Caco-2 (cell line): ENCODE measurements around the gene ATP11C. TPM values are rescaled to one million over a fixed set of nuclear protein-coding genes. Genes with fewer than 3 reads are reported as not detected.

Experiments
- BruUV-seq: library from RNA; stranded (reverse); fragments of 400-500 nt; replicated peaks from 2 replicates; lab custom pipeline; 2021; lab: Mats Ljungman, UMichigan
- CTCF ChIA-PET: fragments of 300-600 bp; sonication (Branson Sonifier 250); formaldehyde crosslinking; loops from one replicate; lab custom pipeline; 2022; ENCODE audit warnings: antibody characterized with exemption; lab: Charles Lee
- POLR2A ChIA-PET: fragments of 300-600 bp; sonication (Branson Sonifier 250); formaldehyde crosslinking; loops from one replicate; lab custom pipeline; 2022; ENCODE audit warnings: antibody characterized with exemption; lab: Charles Lee
- DNase-seq, 2 experiments: peaks; one replicate each; pipeline versions ENCODE4 v3.0.0 to v3.0.0-alpha.2; 2020 to 2022
- H3K27me3 ChIP-seq: replicated peaks from 2 replicates; pipeline ENCODE4 v1.6.0; 2011; ENCODE audit warnings: low read length; ENCODE audit not compliant: control insufficient read depth, insufficient read depth
- H3K36me3 ChIP-seq: 2 replicates; pipeline ENCODE4 v1.5.1; 2011; ENCODE audit warnings: low read length; ENCODE audit not compliant: control insufficient read depth, insufficient read depth
- H3K4me1 ChIP-seq: fragments of 250-450 bp; sonication (Bioruptor Pico); 2 replicates; pipeline ENCODE4 v1.5.1; 2020; ENCODE audit warnings: mild to moderate bottlenecking
- H3K4me3 ChIP-seq: 2 replicates; pipeline ENCODE4 v1.5.1; 2011; ENCODE audit warnings: low read depth, mild to moderate bottlenecking, control low read depth, low read length
- H3K9me3 ChIP-seq: fragments of 250-450 bp; sonication (Bioruptor Pico); 2 replicates; pipeline ENCODE4 v1.5.1; 2020; ENCODE audit warnings: mild to moderate bottlenecking, moderate library complexity
- H3K27ac Mint-ChIP-seq: one replicate; pipeline ENCODE4 v1.8.0; 2022; ENCODE audit warnings: mixed read lengths; ENCODE audit not compliant: unreplicated experiment
- H3K27me3 Mint-ChIP-seq: one replicate; pipeline ENCODE4 v1.8.0; 2022; ENCODE audit warnings: mixed read lengths; ENCODE audit not compliant: insufficient read depth, unreplicated experiment
- H3K36me3 Mint-ChIP-seq: one replicate; pipeline ENCODE4 v1.8.0; 2022; ENCODE audit warnings: mild to moderate bottlenecking, mixed read lengths; ENCODE audit not compliant: insufficient read depth, unreplicated experiment
- H3K4me1 Mint-ChIP-seq: one replicate; pipeline ENCODE4 v1.8.0; 2022; ENCODE audit warnings: low read depth, mixed read lengths; ENCODE audit not compliant: unreplicated experiment
- H3K4me3 Mint-ChIP-seq: one replicate; pipeline ENCODE4 v1.8.0; 2022; ENCODE audit warnings: mild to moderate bottlenecking, moderate library complexity, mixed read lengths; ENCODE audit not compliant: unreplicated experiment
- H3K9me3 Mint-ChIP-seq: one replicate; pipeline ENCODE4 v1.8.0; 2022; ENCODE audit warnings: mixed read lengths; ENCODE audit not compliant: unreplicated experiment
- intact Hi-C: fragments of 100-400 bp; cut with micrococcal nuclease; formaldehyde crosslinking; loops from one replicate; pipeline ENCODE4 v1.10.0; 2022; ENCODE audit not compliant: unreplicated experiment
- total RNA-seq: library from RNA; stranded (reverse); gene quantifications from 2 replicates; pipeline ENCODE4 v1.2.3, GENCODE V29; 2022
- TF ChIP-seq, protein P1 (sequence below), 2 experiments: fragments of 200-600 bp in 1 of 2; IDR thresholded peaks; 1 replicate in 1 of 2; 2 replicates in 1 of 2; pipeline versions ENCODE4 v1.5.1 to v1.8.0; 2011 to 2022; ENCODE audit warnings: antibody characterized with exemption in 1 of 2, control low read depth in 1 of 2, inconsistent platforms in 1 of 2, low read depth in 1 of 2, low read length in 1 of 2, mild to moderate bottlenecking in 1 of 2, moderate library complexity in 1 of 2; ENCODE audit not compliant: insufficient read depth in 1 of 2, severe bottlenecking in 1 of 2, unreplicated experiment in 1 of 2

ATP11C gene
- total RNA-seq, 1 experiment from 2014 or later: 12.2 TPM

DNA sequence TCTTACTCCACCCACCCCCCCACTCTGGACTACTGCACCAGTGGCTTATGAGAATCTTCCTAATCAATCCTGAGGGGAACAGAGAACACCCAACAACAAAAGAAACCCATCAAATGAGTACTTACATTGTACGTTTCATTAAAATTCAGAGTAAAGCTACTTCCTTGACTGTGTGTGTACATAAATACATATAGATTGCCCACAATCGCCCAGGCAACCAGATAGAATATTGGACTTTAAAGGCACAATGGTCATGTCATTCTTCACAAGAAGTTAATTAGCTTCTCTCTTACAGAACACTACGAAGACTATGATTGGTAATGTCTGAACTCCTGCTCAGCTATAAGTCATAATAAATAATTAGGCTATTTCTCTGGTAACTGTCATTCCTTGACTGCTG is 12.2 kb upstream of the ATP11C start:
- Mint-ChIP-seq H3K36me3 (no peaks in the 10 kb centered on the region), H3K27me3 (peaks cover 4% of the 10 kb centered on the region), H3K4me1 (no peaks in the 10 kb centered on the region), H3K4me3 (no peak overlapping the region), H3K27ac (no peak overlapping the region), H3K9me3 (no peaks in the 10 kb centered on the region)
- no peaks in the 10 kb centered on the region for H3K27me3 ChIP-seq
- no peak overlapping the region for H3K4me3 ChIP-seq
- CTCF ChIA-PET: interaction anchor here (0.7 kb wide), 1 partner anchor 814 kb away, joined by 4 read pairs; no protein-coding TSS in a partner anchor
- H3K4me1 ChIP-seq: no peaks in the 10 kb centered on the region
- BruUV-seq: no TSS peak
- H3K9me3 ChIP-seq: no peaks in the 10 kb centered on the region
- intact Hi-C loops: no loop called here
- TF ChIP-seq, protein P1, sequence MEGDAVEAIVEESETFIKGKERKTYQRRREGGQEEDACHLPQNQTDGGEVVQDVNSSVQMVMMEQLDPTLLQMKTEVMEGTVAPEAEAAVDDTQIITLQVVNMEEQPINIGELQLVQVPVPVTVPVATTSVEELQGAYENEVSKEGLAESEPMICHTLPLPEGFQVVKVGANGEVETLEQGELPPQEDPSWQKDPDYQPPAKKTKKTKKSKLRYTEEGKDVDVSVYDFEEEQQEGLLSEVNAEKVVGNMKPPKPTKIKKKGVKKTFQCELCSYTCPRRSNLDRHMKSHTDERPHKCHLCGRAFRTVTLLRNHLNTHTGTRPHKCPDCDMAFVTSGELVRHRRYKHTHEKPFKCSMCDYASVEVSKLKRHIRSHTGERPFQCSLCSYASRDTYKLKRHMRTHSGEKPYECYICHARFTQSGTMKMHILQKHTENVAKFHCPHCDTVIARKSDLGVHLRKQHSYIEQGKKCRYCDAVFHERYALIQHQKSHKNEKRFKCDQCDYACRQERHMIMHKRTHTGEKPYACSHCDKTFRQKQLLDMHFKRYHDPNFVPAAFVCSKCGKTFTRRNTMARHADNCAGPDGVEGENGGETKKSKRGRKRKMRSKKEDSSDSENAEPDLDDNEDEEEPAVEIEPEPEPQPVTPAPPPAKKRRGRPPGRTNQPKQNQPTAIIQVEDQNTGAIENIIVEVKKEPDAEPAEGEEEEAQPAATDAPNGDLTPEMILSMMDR (IDR thresholded peaks at IDR 0.05; ENCODE audit: insufficient read depth in 1 of 2, low read depth in 1 of 2, low read length in 1 of 2, severe bottlenecking in 1 of 2, unreplicated experiment in 1 of 2): no peak
- no peaks in the 10 kb centered on the region for H3K36me3 ChIP-seq
- DNase-seq: no peak
- POLR2A ChIA-PET: no interaction called here

DNA sequence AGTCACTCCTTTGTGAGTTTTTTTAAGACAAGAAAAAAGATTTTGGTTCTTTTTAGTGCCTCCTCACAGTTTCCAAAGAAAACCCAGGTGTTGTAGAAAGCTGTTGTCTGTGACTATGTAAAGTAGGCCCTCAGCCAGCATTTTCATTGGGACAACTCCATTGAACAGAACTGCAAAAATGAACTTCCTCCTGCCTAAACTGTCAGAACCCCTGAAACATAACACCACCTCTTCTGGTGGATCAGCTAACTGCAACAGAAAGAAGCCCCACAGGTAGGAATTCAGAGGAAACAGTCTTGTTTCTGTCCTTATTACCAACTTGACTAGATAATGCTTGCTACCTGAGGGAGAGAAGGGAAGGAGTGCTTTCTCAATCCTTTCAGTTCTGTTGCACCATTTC is 3.4 kb upstream of the ATP11C start:
- no peaks in the 10 kb centered on the region for H3K4me1 Mint-ChIP-seq
- Histone ChIP-seq H3K4me3 (no peak overlapping the region), H3K9me3 (no peaks in the 10 kb centered on the region), H3K27me3 (no peaks in the 10 kb centered on the region), H3K36me3 (no peaks in the 10 kb centered on the region), H3K4me1 (no peaks in the 10 kb centered on the region)
- no peak overlapping the region for H3K4me3 Mint-ChIP-seq
- POLR2A ChIA-PET: no interaction called here
- intact Hi-C loops: no loop called here
- no peak for DNase-seq
- H3K27me3 Mint-ChIP-seq: no peaks in the 10 kb centered on the region
- H3K9me3 Mint-ChIP-seq: no peaks in the 10 kb centered on the region
- peaks cover 12% of the 10 kb centered on the region for H3K36me3 Mint-ChIP-seq
- no TSS peak for BruUV-seq
- H3K27ac Mint-ChIP-seq: no peak overlapping the region
- CTCF ChIA-PET: no interaction called here
- TF ChIP-seq, protein P1 (IDR thresholded peaks at IDR 0.05; ENCODE audit: insufficient read depth in 1 of 2, low read depth in 1 of 2, low read length in 1 of 2, severe bottlenecking in 1 of 2, unreplicated experiment in 1 of 2): no peak

DNA sequence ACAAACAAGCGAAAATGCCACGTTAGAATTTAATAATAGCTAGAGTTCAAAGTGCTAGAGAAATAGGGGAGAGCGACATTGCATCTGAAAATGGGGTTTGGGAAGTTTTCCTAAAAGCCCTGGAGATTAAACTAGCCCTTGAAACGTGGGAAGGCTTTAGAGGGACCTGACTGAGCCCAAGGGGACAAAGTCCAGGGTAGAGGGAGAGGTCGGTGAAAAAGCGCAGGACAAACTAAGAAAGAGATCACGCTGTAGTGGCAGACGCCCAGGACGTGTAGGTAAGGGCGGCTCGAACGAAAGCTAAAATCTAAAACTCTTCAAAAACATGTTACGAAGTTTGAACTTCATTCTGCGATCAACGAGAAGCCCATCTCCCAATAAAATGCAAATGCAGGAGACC is 1.1 kb upstream of the ATP11C start:
- Mint-ChIP-seq H3K27ac (peak overlapping the region; percentile 95), H3K4me1 (no peaks in the 10 kb centered on the region), H3K4me3 (peak overlapping the region; percentile 92), H3K36me3 (peaks cover 12% of the 10 kb centered on the region), H3K9me3 (no peaks in the 10 kb centered on the region), H3K27me3 (no peaks in the 10 kb centered on the region)
- ChIA-PET CTCF (no interaction called here), POLR2A (no interaction called here)
- Histone ChIP-seq H3K36me3 (no peaks in the 10 kb centered on the region), H3K4me1 (no peaks in the 10 kb centered on the region), H3K9me3 (no peaks in the 10 kb centered on the region), H3K27me3 (no peaks in the 10 kb centered on the region), H3K4me3 (peak overlapping the region; percentile 79)
- peak; percentile 33 to 44 for DNase-seq
- TSS peak; percentile 87 for BruUV-seq
- TF ChIP-seq, protein P1 (IDR thresholded peaks at IDR 0.05; ENCODE audit: insufficient read depth in 1 of 2, low read depth in 1 of 2, low read length in 1 of 2, severe bottlenecking in 1 of 2, unreplicated experiment in 1 of 2): no peak
- intact Hi-C loops: loop anchor here (2.0 to 5.0 kb wide), 2 partner anchors 31 to 92 kb away; no protein-coding TSS in a partner anchor
